Calu3 (cell line): ENCODE measurements around the gene RBP2. TPM values are rescaled to one million over a fixed set of nuclear protein-coding genes. Genes with fewer than 3 reads are reported as not detected.

Experiments
- BruUV-seq: library from RNA; stranded (reverse); fragments of 400-500 nt; replicated peaks from 2 replicates; lab custom pipeline; 2021; lab: Mats Ljungman, UMichigan
- CTCF ChIA-PET: fragments of 300-600 bp; sonication (Branson Sonifier 250); formaldehyde crosslinking; loops from one replicate; lab custom pipeline; 2022; ENCODE audit warnings: antibody characterized with exemption; lab: Charles Lee
- DNase-seq: peaks from one replicate; pipeline ENCODE4 v3.0.0; 2022
- H3K27ac Mint-ChIP-seq: one replicate; pipeline ENCODE4 v1.8.0; 2022; ENCODE audit warnings: mixed read lengths; ENCODE audit not compliant: unreplicated experiment
- H3K27me3 Mint-ChIP-seq: one replicate; pipeline ENCODE4 v1.8.0; 2022; ENCODE audit warnings: mixed read lengths; ENCODE audit not compliant: unreplicated experiment
- H3K36me3 Mint-ChIP-seq: one replicate; pipeline ENCODE4 v1.8.0; 2022; ENCODE audit warnings: mild to moderate bottlenecking, moderate library complexity, mixed read lengths; ENCODE audit not compliant: insufficient read depth, unreplicated experiment
- H3K4me1 Mint-ChIP-seq: one replicate; pipeline ENCODE4 v1.8.0; 2022; ENCODE audit warnings: mild to moderate bottlenecking, low read depth, mixed read lengths; ENCODE audit not compliant: unreplicated experiment
- H3K4me3 Mint-ChIP-seq: one replicate; pipeline ENCODE4 v1.8.0; 2022; ENCODE audit warnings: mild to moderate bottlenecking, low read depth, moderate library complexity, mixed read lengths; ENCODE audit not compliant: unreplicated experiment
- H3K9me3 Mint-ChIP-seq: one replicate; pipeline ENCODE4 v1.8.0; 2022; ENCODE audit warnings: low read depth, mixed read lengths; ENCODE audit not compliant: unreplicated experiment
- intact Hi-C: fragments of 100-400 bp; cut with micrococcal nuclease; formaldehyde crosslinking; loops from one replicate; pipeline ENCODE4 v1.10.0; 2022; ENCODE audit not compliant: unreplicated experiment
- total RNA-seq: library from RNA; stranded (reverse); gene quantifications from 2 replicates; pipeline ENCODE4 v1.2.3, GENCODE V29; 2022
- TF ChIP-seq, protein P1 (sequence below): fragments of 200-600 bp; IDR thresholded peaks from one replicate; pipeline ENCODE4 v1.8.0; 2022; ENCODE audit warnings: antibody characterized with exemption; ENCODE audit not compliant: unreplicated experiment

RBP2 gene
- total RNA-seq, 1 experiment from 2014 or later: not detected

DNA sequence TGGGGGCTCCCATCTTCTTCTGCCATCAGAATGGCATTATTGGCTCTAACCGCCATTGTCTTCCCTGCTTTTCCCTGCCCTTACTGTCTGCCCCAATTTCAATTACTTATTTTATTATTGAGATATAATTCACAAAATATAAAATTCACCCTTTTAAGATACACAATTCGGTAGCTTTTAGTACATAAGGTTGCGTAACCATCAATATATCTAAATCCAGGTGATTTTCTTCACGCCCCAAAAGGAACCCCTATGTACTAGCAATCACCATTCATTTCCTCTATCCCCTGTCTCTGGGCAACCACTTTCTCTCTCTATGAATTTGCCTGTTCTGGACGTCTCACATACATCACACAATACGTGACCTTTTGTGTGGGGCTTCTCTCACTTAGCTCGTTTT, 18.0 kb downstream of the RBP2 start:
- DNase-seq: no peak
- H3K27me3 Mint-ChIP-seq: no peaks in the 10 kb centered on the region
- no TSS peak for BruUV-seq
- CTCF ChIA-PET: interaction anchor here (1.1 to 2.3 kb wide), 3 partner anchors 19 to 61 kb away, joined by 4 to 8 read pairs (median 5); no protein-coding TSS in a partner anchor
- H3K9me3 Mint-ChIP-seq: no peaks in the 10 kb centered on the region
- H3K27ac Mint-ChIP-seq: no peak overlapping the region
- H3K36me3 Mint-ChIP-seq: peaks cover 13% of the 10 kb centered on the region
- intact Hi-C loops: no loop called here
- H3K4me1 Mint-ChIP-seq: peaks cover 37% of the 10 kb centered on the region
- TF ChIP-seq, protein P1, sequence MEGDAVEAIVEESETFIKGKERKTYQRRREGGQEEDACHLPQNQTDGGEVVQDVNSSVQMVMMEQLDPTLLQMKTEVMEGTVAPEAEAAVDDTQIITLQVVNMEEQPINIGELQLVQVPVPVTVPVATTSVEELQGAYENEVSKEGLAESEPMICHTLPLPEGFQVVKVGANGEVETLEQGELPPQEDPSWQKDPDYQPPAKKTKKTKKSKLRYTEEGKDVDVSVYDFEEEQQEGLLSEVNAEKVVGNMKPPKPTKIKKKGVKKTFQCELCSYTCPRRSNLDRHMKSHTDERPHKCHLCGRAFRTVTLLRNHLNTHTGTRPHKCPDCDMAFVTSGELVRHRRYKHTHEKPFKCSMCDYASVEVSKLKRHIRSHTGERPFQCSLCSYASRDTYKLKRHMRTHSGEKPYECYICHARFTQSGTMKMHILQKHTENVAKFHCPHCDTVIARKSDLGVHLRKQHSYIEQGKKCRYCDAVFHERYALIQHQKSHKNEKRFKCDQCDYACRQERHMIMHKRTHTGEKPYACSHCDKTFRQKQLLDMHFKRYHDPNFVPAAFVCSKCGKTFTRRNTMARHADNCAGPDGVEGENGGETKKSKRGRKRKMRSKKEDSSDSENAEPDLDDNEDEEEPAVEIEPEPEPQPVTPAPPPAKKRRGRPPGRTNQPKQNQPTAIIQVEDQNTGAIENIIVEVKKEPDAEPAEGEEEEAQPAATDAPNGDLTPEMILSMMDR: no peak
- no peak overlapping the region for H3K4me3 Mint-ChIP-seq

- peaks cover 7% of the 10 kb centered on the region for H3K36me3 Mint-ChIP-seq
- peak; percentile 61 for DNase-seq
- no peak overlapping the region for H3K4me3 Mint-ChIP-seq
- no peaks in the 10 kb centered on the region for H3K9me3 Mint-ChIP-seq
- no TSS peak for BruUV-seq
- CTCF ChIA-PET: interaction anchor here (0.5 to 2.3 kb wide), 11 partner anchors 10 to 1720 kb away, joined by 3 to 8 read pairs (median 4); no protein-coding TSS in a partner anchor
- H3K4me1 Mint-ChIP-seq: peaks cover 29% of the 10 kb centered on the region
- TF ChIP-seq, protein P1: no peak
- intact Hi-C loops: no loop called here
- H3K27ac Mint-ChIP-seq: no peak overlapping the region
- no peaks in the 10 kb centered on the region for H3K27me3 Mint-ChIP-seq
These were observed 19.2 kb downstream of the RBP2 start for GRCh38 chr3:139457066-139457465.

DNA sequence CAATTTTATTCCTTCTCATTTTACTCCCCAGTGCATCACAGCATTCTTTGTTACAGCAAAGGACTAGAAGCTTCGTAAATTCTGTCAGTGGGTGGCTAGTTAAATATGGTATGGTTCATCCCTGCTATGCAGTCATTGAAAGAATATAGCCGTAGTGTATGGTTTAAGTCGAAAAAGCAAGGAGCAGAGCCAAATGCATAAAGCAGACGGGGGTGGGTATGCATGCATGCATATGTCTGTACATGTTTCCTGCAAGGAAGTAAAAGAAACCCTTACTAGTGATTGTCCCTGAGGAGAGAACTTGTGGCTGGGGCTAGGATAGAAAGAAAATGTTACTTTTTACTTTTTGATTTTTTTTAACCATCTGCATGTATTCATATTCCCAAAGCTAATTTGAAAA, 19.9 kb downstream of the RBP2 start:
- intact Hi-C loops: no loop called here
- BruUV-seq: no TSS peak
- H3K9me3 Mint-ChIP-seq: no peaks in the 10 kb centered on the region
- H3K4me1 Mint-ChIP-seq: peaks cover 22% of the 10 kb centered on the region
- H3K27ac Mint-ChIP-seq: no peak overlapping the region
- TF ChIP-seq, protein P1: no peak
- H3K36me3 Mint-ChIP-seq: peaks cover under 1% of the 10 kb centered on the region
- no peak overlapping the region for H3K4me3 Mint-ChIP-seq
- CTCF ChIA-PET: interaction anchor here (1.2 to 2.3 kb wide), 4 partner anchors 14 to 63 kb away, joined by 3 to 8 read pairs (median 4); no protein-coding TSS in a partner anchor
- no peak for DNase-seq
- no peaks in the 10 kb centered on the region for H3K27me3 Mint-ChIP-seq

- H3K4me3 Mint-ChIP-seq: no peak overlapping the region
- H3K27me3 Mint-ChIP-seq: no peaks in the 10 kb centered on the region
- CTCF ChIA-PET: interaction anchor here (2.3 kb wide), 1 partner anchor 64 kb away, joined by 5 read pairs; no protein-coding TSS in a partner anchor
- DNase-seq: peak; percentile 33
- no TSS peak for BruUV-seq
- TF ChIP-seq, protein P1: peak; percentile 43
- H3K27ac Mint-ChIP-seq: no peak overlapping the region
- intact Hi-C loops: no loop called here
- no peaks in the 10 kb centered on the region for H3K36me3 Mint-ChIP-seq
- H3K4me1 Mint-ChIP-seq: peaks cover 17% of the 10 kb centered on the region
- H3K9me3 Mint-ChIP-seq: no peaks in the 10 kb centered on the region
These were observed 20.5 kb downstream of the RBP2 start for GRCh38 chr3:139455855-139456254.
